Measurements from ENCODE around the gene CALHM6. TPM values are rescaled to one million over a fixed set of nuclear protein-coding genes. Genes with fewer than 3 reads are reported as not detected.
"Not testable (repeated sequence)": the region's sequence is repeated elsewhere in the genome, so short reads cannot be mapped to it uniquely, and the experiment has no call there.

Gene CALHM6
- polyA plus RNA-seq, 3 donors: 2.7 to 4.0 (median 3.2) TPM

DNA sequence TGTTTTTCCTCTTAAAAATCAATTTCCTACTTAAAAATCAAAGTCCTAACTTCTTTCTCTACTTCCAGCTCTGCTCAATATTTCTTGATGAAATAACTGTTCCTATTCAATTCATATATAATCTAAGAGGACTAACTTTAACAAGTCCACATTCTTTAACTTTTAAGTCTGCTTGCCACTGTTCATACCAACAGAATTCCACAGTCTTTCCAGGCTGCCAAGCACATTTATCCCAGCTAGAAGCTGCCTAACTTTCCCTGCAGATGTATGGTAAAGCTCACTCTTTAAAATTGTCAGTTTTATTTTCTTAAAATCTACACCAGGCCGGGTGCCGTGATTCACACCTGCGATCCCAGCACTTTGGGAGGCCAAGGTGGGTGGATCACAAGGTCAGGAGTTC, 11.5 kb downstream of the CALHM6 start:
- no peak for DNase-seq (ENCODE audit: low read depth in 3 of 3, low spot score in 2 of 3)

DNA sequence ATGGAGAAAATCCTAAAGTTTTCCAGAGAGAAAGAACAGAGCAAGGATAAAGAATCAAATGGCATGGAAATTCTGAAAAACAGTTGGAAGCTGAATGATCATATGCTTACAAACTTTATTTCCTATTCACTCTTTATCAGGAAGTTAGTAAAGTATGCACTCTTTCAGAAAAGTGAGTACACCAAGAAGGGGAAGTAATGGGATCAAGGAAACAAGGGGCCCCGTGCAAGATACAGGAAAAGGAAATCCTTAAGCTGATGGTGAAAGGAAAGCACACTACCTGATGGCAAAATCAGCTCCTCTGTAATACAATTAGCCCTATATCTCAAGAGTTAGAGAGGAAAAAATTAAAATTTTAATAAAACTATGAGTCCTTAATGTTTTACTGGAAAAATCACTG, 14.0 kb downstream of the CALHM6 start:
- DNase-seq (ENCODE audit: low read depth in 3 of 3, low spot score in 2 of 3): no peak

DNA sequence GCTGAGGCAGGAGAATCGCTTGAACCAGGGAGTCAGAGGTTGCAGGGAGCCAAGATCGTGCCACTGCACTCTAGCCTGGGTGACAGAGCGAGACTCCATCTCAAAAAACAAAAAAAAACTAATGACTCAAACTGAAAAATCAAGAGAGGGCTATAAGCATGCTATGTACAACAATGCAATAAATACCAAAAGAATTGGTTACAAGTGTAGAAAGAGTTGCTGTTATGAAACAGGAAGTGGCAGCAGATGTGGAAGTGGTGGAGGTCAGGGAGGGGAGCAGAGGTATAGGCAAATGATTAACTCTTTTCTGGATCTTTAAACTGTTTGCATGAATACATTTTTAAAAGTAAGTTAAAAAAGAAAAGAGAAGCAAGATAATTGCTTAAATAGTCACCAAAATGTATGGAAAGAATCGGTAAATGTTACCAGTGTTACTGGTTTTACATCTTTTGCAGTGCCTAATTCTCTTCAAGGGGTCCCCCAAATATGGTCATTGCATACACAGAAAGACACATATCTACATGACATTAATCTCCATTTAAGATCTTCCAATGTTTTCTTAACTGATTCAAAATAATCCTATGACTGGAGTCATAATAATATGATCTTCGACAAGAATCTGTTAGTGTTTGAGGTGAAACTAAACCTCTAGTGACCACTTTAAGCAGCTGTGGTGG, 15.0 kb downstream of the CALHM6 start:
- no peak for DNase-seq (ENCODE audit: low read depth in 3 of 3, low spot score in 2 of 3)

DNA sequence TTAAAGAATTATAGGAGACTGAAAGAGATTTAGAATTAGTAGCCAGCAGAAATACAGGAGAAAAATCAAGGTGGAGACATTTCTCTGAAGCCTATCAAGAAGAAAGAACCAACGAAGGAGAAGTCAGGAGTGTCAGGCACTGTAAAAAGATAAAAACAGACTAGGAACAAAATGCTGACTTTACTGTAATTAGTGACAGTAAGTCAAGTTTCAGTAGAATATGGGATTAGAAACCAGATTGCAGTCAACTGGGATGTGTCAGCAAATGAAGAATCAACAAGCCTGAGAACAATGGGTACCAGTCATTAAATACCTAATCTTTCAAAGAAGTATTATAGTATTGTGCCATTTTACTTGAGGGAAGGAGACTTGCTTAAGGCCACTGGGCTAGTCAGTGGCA, 21.6 kb downstream of the CALHM6 start:
- no peak for DNase-seq (ENCODE audit: low read depth in 3 of 3, low spot score in 2 of 3)

DNA sequence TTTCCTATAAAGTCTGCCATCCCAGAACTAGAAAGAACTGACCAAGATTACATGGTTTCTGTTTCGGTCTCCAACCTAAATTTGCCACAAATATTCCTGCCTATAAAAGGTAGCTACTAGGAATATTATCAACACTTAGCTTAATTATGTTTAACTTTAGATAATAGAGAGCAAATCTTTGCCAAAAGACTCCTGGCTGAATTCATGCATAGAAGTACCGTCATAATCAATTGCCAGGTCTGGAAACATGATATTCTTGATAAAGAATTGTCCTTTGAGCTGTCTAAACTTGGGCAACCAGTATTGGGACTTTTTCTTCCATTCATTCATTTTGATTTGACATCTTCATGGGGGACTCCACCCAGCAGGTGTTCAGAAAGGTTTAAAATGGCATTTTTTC, 22.4 kb downstream of the CALHM6 start:
- DNase-seq (ENCODE audit: low read depth in 3 of 3, low spot score in 2 of 3): no peak

DNA sequence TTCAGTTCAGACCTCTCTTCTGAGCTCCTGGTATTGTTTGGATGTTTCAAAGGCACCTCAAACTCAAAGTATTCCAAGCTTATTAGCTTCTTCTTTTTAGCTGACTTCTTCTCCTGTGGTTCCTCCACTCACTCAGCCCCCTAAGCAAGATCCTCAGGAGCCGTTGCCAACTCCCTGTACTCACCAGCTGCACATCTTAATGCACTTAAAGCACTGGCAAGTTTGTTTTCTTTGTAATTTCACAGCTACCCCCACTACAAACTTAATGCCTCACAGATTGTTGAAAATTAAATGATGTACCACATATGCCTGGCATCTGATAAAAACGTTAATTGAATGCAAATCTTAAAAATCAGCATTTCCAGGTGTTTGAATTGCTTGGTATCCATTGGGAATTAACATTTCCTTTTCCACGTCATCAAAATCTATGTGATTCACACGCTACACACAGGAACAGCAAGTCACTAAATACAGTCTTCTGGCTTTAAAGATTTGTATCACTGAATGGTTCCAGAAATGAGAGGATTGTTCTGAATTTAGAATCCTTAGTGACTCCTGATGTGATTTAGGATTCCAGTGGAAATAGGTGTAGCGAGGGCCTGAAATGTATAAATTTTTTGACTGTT, 24.5 kb downstream of the CALHM6 start:
- no peak for DNase-seq (ENCODE audit: low read depth in 3 of 3, low spot score in 2 of 3)

DNA sequence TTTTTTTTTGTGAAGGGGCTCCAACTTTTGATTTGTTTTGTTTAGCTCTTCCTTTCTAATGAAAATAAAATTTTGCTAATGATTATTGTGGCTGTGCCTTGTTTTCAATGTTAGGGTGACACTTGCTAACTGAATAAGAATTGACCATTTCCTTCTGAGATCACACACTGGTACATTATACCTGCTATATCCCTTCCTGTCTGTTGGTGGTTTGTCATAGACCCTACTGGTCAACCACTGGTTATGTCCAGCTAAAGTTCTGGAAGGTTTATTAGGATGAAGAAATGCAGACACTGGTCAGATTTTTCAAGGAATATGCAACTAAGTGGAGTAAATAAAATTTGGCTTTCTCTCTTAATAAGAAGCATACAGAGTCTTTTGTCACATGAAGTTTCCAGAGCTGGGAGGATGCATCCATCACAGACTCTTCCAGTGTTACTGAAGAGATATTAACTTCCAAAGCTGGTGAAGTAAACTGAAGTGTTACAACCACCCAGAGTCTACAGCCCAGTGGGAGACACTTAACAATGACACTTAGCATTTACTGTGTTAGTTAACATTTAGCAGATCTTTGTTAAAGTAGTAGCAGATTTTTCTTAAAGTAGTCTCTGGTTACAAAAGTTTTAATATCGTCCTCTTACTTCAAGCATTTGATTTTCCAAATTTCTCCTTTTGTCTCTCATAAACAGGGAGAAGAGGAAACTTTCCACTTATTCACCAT, 30.6 kb downstream of the CALHM6 start:
- DNase-seq (ENCODE audit: low read depth in 3 of 3, low spot score in 2 of 3): no peak

DNA sequence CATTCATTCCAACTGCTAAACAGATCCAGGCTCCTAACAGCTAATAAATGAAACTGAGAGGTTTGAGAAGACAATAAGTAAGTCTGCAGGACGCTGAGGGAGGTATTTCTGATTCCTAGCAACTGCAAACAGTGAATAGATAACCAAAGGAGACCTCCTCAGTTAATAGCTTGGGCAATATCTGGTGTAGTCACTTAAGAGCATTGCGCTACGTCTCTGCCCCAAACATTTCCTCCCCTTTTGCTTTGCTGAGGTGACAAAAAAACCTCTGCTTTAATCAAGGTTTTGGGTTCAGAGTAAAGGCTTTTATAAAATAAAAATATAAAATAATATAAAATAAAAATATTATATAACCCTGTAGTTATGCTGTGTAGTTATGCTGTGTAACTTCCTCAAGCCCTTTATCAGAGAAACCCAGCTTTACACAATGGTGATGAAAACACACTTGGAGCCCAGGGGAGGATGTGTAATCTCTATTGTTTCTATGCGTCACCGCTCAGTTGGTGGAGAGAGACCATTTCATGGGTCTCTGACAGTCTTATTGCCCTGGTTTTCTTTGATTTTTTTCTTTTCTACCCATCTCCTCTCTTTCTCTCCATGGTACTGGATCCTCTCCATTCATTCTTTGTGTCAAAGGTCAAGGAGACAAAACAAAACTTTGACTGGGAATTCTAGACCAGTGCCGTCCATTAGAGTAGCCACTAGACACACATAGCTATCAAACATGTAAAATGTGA, 31.3 kb downstream of the CALHM6 start:
- no peak for DNase-seq (ENCODE audit: low read depth in 3 of 3, low spot score in 2 of 3)

DNA sequence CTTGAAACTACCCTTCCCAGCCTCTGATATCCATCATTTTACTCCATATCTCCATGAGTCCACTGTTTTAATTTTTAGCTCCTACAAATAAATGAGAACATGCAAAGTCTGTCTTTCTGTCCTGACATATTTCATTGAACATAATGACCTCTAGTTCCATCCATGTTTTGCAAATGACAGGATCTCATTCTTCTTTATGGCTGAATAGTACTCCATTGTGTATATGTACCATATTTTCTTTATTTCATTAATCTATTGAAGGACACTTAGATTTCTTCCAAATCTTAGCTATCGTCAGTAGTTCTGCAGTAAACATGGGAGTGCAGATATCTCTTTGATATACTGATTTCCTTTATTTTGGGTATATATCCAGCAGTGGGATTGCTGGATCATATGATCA, 34.0 kb downstream of the CALHM6 start:
- DNase-seq (ENCODE audit: low read depth in 3 of 3, low spot score in 2 of 3): not testable (repeated sequence)

DNA sequence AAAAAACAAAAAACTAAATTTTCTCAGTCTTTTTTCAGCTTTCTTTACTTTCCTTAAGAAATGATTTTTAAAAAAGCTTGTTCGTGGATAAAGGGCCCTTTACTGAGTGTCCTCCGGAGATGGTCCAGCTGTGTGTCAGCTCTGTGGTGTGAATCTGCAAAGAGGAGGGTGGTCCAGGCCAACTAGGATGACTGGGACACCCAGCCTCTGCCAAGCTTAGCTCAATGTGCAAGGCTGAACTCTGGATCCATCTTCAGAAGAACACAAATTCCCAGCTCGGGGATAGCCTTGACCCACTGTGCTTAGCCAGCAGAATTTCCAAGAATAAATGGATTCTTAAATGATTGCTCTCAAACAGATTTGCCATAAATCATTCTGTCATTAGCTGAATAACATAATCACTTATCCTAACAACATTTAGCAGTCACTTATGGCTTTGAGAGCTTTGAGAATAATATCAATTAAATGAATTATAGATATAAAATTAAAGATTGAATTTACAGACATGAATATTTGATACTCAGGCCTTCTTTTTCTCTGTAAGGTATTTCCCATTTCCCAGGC, 36.0 kb downstream of the CALHM6 start:
- DNase-seq (ENCODE audit: low read depth in 3 of 3, low spot score in 2 of 3): no peak

DNA sequence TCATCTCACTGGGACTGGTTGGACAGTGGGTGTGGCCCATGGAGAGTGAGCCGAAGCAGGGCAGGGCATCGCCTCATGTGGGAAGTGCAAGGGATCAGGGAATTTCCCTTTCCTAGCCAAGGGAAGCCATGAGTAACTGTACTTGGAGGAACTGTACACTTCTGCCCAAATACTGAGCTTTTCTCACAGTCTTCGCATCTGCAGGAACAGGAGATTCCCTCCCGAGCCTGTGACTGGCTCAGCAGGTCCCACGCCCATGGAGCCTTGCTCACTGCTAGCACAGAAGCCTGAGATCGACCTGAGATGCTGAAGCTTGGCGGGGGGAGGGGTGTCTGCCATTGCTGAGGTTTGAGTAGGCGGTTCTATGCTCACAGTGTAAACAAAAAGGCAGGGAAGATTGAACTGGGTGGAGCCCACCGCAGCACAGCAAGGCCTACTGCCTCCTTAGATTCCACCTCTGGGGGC, 39.8 kb downstream of the CALHM6 start:
- DNase-seq (ENCODE audit: low read depth in 3 of 3, low spot score in 2 of 3): no peak

DNA sequence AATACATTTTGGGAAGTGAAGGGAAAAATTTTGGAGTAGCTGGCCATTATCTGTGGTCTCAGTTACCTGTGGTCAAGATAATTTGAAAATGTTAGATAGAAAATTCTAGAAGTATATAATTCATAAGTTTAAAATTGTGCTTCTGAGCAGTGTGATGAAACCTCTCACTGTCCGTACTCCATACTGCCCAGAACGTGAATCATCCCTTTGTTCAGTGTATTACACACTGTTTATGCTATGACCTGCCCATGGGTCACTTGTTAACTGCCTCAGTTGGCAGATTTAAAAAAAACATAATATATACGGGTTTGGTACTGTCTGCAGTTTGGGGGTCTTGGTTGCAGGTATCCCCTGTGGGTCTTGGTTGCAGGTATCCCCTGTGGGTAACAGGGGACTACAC, 46.1 kb downstream of the CALHM6 start:
- no peak for DNase-seq (ENCODE audit: low read depth in 3 of 3, low spot score in 2 of 3)

DNA sequence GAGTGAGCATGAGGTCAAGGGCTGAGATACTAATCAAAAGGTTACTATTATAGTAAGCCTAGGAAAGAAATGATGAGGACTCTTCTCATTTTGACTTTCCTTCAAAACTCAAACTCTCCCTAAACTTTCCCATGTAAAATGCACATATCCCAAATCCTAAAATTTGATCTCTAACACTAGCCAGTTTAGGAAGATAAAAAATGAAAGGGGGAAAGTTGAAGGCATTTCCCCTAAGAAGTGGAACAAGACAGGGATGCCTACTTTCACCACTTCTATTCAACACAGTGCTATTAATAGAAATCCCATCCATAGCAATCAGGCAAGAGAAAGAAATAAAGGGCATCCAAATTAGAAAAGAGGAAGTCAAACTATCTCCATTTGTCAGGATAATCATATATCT, 47.4 kb downstream of the CALHM6 start:
- no peak for DNase-seq (ENCODE audit: low read depth in 3 of 3, low spot score in 2 of 3)

DNA sequence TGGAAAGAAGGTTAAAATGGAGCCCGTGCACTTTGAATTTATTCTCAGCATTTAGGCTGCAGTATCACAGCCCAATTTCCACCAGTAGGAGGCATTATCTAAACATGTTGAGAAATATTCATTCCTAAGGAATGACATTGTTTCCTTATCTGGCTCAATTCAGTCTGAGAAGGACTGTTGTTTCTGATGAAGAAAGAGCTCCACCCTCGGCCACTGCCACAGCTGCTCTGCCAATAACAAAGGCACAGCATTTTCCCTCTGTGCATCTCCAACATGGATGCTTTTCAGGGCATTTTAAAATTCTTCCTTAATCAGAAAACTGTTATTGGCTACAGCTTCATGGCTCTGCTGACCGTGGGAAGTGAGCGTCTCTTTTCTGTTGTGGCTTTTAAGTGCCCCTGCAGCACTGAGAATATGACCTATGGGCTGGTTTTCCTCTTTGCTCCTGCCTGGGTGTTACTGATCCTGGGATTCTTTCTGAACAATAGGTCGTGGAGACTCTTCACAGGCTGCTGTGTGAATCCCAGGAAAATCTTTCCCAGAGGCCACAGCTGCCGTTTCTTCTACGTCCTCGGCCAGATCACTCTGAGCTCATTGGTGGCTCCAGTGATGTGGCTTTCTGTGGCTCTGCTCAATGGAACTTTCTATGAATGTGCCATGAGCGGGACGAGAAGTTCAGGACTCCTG, 50.4 kb downstream of the CALHM6 start, which contains the start of gene CALHM5:
CALHM5 (plus strand) TSS at position 216 of the 687 bp plus-strand sequence; CDS start at position 274, 58 bp downstream.
- DNase-seq (ENCODE audit: low read depth in 3 of 3, low spot score in 2 of 3): no peak

DNA sequence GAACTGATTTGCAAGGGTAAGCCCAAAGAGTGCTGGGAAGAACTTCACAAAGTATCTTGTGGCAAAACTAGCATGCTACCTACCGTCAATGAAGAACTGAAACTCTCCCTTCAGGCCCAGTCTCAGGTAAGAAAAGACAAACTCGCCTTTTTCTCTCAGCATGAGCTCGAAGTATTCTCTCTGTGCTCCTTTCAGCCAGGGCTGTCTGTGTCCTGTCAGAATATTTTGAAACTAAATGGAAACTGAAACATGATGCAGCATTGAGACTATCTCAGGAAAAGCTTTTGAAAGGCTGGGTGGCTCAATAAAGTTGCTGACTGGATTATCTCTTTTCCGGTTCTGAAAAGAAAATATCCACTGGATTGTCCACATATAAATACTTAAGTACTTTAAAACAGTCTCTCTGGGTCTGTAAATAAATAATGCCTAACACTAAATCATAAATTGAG, 51.0 kb downstream of the CALHM6 start:
- no peak for DNase-seq (ENCODE audit: low read depth in 3 of 3, low spot score in 2 of 3)

DNA sequence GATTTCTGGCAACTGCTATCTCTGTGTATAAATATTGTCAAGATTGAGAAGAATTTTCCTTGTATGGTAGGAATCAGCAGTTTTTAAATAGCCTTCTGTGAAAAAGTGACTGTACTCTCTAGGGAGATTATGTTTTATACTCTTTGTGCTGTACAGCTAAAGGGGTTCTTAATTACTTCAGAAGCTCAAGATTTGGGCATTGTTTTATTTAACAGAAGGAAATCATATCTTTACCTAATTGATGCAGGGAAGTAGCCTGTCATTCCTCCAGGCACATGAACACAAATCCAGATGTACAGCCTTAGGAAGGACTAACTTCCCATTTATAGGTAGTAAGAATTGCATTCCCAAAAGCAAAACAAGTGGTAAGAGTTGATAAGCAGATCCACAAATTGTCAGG, 51.6 kb downstream of the CALHM6 start:
- DNase-seq (ENCODE audit: low read depth in 3 of 3, low spot score in 2 of 3): no peak

Measured in right renal cortex interstitium (tissue), 3 donors.